Posterior vena cava (tissue), 2 donors: ENCODE data around the gene MGMT. TPM values are rescaled to one million over a fixed set of nuclear protein-coding genes. Genes with fewer than 3 reads are reported as not detected.

ENCODE experiments used
- DNase-seq: peaks from one replicate; pipeline ENCODE4 v3.0.0-alpha.2; 2020; ENCODE audit warnings: low spot score
- intact Hi-C, 2 donors: fragments of 100-400 bp; cut with DNase I; formaldehyde crosslinking; loops; one replicate each; pipeline versions ENCODE4 v1.14.1 to v1.14.2; 2022 to 2023
- total RNA-seq, 2 donors: library from RNA; stranded (reverse); fragmentation: NEBNext Ultra II Directional; extraction: Animal tissue kit (Norgen Biotek cat#: 25700); gene quantifications; one replicate each; pipeline ENCODE4 v1.2.1, GENCODE V29; 2021
- donor health status: DM: yes; HTN: yes; CAD: no.
- donor health status: DM: yes; HTN: yes; CAD: no.

MGMT gene
- total RNA-seq, 2 donors from 2014 or later: 8.2 to 17.6 TPM

DNA sequence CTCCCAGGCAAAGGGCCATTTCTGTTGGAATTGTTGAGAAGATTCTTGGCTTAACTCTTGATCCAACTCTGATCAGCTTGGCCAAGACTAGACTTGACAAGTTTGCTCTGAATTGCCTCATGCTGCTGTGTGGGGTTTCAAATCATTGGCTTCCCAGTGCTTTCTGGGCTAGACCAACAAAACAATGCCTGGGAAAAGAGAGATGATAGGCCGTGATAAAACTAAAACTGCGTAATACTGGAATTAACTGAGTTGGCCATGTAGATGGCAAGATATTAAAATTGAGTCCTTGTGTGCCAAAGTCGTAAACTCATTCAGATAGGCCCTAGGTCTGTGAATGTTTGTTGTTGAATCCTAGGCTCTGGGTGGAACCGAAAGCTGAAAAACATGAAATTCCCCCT is 222.6 kb downstream of the MGMT start:
- intact Hi-C loops: no loop called here
- no peak for DNase-seq

- intact Hi-C loops: no loop called here
- no peak for DNase-seq
Measured at GRCh38 chr10:129690248-129691070, 223.4 kb downstream of the MGMT start.

DNA sequence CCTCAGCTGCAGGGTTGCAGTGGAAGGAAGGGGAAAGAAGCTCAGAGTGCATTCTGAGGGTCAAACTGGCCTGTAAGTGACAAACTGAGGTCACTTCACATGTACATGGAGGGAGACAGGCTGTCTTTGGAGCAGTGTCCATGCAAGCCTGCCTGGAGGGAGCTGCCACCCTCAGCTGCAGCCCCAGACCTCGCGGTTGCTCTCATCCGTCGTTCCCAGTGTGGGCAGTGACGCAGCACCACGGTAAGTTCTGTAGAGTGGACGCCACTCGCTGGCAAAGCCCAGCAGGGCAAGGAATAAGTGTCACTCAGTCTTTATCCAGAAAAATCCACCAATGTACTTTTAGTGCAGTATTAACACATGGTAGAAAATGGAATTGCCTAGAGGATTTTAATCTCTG is 225.7 kb downstream of the MGMT start:
- intact Hi-C loops: no loop called here

GRCh38 chr10:129693382-129693781 is 226.3 kb downstream of the MGMT start:
- intact Hi-C loops: no loop called here
- no peak for DNase-seq

More for the DNA sequence above, 225.7 kb downstream of the MGMT start:
- DNase-seq: no peak

DNA sequence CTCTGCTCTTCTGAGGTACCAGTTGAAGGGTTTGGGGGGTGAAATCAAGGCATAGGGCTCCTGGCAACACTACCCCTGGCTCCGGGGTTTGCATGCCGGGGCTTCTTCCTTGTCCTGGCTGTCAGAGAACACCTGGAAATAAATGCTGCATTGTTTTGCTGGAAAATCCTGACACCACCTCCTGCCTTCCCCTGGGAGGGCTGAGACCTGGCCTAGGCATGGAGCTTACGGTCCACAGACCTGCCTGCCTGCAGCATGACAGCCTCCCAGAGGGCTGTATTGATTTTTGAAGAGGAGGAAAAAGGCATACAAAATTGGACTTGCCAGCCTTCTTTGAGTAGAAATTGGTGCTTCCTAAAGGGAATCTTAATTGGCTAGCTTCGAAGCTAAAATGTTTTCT is 227.1 kb downstream of the MGMT start:
- intact Hi-C loops: no loop called here
- DNase-seq: no peak

DNA sequence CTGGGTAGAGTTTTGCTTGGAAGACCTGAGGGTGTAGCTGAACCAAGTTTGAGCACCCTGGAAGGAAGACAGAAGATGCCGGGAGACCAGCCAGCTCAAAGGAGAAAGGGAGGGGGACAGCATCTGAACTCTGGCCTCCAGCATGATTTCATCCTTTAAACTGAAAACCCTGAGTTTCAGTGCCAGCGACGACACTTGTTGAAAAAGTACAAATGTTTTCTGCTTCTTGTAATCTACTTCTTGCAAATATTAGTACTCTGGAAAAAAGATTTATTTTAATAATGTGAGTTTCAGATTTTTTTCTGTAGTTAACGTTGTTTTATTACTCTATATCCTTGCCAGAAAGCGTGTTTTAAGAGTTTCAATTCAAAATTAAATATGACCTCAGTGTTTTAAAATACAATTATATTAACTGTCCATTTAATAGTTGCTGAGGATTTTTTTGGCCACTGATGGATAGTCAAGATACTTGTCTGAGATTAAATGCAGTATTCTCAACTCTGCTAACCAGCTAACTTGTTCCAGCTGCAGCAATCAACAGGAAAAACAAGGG is 227.7 kb downstream of the MGMT start:
- intact Hi-C loops: no loop called here
- DNase-seq: peak; percentile 87

- no peak for DNase-seq
Measured at GRCh38 chr10:129695671-129696070, 228.6 kb downstream of the MGMT start.

DNA sequence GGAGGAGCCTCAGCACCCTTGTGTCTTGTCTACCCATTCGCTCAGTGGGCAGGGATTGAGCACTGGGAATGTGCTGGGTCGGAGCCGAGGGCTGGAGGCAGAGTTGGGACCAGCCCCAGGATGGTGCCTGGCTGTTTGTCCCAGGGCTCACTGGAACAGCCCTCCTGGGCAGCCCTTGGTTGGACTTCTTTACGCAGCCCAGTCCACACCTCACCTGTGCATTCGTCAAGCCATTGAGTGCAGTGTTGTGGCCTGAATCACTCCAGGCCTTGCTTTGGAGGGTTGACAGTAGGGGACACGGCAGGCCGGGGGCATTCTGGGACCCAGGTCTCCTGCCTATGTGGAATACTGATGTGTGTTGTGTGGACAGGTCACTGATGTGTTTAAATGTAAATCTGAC is 229.6 kb downstream of the MGMT start:
- no peak for DNase-seq
- intact Hi-C loops: no loop called here

More at GRCh38 chr10:129695671-129696070, 228.6 kb downstream of the MGMT start:
- intact Hi-C loops: no loop called here

GRCh38 chr10:129697463-129698247 is 230.6 kb downstream of the MGMT start:
- intact Hi-C loops: no loop called here
- DNase-seq: no peak

DNA sequence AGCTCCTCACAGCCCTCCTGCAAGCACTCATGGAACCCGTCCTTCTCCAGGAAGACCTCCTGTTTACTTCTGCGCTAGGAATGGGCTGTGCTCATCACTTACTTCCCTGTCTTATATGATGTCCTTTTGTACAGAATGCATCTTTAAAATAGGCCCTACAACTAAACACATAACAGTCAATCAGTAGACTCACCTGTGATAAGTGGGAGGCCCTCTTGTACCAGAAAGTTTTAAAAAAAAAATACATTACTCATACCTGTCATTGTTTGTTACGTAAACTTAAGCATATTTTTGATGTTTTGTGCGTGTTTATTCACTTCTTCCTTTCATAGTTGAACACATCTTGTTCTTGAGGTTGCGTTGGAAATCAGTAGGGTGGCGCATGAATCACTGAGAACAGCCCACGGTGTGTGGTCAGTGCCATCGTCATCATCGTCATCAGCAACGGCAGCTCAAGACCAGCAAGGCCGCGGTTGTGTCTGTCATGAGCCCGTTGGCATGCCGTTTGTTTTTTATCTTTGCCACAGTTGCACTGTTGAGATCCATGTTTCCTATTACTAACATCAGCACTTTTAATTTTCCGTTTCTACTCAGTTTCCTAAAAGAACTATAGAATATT is 232.8 kb downstream of the MGMT start:
- DNase-seq: no peak
- intact Hi-C loops: no loop called here

- DNase-seq: no peak
- intact Hi-C loops: no loop called here
Measured at GRCh38 chr10:129702605-129703004, 235.6 kb downstream of the MGMT start.

DNA sequence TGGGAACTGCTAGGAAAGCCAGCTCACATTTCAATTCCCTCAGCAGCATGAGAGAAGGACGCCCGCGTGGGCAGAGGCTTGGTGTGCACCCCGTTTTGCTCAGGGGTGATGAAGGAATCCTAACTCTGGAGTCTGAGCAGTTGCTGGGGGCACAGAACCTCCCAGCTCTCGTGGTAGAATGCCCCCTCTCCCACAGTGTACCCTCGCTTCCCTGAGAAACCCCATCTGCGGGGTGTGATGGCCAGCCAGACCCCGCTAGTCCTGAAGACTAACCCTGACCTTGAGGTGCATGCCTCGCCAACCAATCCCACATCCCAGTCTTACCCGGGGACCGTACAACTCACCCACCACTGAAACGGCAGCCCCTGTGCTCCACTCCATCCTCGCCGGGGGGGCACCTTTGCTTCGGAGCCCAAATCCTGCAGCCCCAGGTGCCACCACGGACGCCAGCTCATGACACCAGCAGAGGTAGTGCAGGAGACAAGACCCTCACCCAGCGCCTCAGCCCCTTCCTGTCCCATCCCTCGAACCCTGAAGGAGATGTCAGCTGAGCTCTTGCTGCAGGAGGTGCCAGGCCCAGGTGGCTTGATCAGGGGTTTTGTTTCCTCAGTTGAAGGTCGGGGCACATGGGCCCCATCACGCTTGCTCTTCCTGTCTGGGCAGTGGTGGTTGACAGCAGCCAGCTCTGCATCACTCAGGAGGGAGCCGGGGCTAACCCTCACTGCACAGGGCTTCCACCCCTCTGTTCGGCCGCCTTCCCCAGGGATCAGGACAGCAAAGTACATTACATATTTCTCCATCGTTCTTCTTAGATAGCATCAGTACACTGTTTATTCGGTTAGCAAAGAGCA is 236.5 kb downstream of the MGMT start:
- DNase-seq: no peak
- intact Hi-C loops: no loop called here

- DNase-seq: no peak
- intact Hi-C loops: no loop called here
Measured at GRCh38 chr10:129704225-129704624, 237.2 kb downstream of the MGMT start.

DNA sequence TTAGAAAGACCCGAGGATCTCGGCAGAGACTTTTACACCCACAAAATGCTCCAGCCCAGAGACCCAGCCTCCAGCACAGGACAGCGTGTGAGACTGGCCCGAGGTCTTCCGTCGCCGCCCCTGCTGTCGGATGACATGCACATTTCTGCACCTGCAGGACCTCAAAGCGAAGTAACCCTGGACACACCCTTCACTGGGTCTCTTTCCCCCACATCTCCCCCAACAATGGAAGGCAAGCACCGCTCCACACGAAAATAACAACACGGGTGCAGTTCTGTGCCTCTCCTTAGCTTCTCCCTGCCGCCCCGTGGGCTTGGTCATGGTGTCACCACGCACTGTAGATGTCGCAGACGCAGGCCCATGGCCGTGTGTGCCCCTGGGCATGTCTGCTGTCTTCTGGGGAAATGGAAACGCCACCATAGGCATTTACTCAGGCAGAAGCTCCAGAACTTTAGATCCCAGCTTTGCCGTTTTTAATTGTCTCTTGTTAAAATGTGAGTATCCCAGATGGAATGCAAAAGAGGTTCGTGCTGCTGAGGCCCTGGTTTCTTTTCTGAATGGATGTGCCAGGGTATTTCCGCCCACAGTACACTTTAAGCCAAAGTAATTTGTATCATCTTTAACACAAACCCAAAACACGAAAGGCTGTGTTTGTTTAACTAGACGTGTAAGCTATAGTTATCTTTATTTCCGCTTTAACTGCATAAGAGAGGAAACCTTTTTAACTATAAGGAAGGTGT is 237.9 kb downstream of the MGMT start:
- intact Hi-C loops: no loop called here
- DNase-seq: no peak

DNA sequence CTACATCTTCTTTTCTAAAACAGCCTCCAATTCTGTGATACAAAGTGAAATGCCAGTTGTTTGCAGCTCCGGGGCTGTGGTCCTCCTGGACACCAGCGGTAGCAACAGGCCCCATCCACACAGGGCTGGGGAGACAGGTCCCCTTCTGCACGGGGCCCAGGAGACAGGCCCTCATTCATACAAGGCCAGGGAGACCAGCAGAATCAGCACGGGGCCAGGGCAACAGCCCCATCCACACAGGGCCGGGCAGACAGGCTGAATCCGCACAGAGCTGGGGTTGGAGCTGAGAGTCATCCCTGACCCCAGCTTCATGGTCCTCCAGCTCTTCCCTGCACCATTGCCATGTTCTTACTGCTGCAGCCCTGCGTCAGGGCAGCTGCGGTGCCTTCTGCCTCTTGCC is 238.6 kb downstream of the MGMT start:
- intact Hi-C loops: no loop called here
- no peak for DNase-seq

DNA sequence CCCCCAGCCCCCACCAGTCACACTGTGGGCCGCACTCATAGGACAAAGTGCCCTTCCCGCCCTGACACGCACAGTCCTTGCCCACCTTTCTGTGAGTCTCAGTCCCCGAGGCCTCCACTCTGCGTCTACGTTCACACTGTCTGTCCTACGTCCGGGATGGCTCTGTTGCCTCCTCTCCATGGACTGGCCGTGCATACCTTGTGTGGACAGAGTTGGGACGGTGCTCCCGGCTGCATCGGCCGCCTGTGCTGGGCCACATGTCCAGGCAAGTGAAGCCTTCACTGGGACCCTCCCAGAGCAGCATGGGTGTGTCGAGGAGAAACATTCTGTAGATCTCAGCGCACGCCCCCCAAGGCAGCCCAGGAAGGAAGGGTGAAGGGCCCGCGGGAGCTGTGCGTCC is 239.0 kb downstream of the MGMT start:
- intact Hi-C loops: no loop called here
- peak; percentile 74 for DNase-seq

DNA sequence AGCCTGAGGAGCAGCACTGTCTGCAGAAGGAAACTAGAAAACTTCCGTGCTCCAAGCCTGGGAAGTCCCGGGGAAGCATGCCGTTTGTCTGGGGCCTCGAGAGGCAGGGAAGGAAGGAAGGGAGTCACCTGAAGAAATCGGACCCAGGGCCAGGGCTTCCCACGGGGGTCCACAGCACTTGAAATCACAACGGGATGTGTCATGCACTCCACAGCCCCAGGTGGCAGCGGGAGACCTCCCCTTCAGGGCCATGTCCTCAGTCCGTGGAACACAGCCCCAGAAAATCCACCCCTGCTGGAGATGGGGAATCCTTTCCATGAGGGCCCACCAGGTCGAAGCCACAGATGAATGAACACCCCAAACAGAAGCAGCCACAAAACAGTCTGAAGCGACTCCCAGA is 239.5 kb downstream of the MGMT start:
- intact Hi-C loops: no loop called here
- peak; percentile 77 for DNase-seq
